Fibroblast of mammary gland (primary cell): Measurements from ENCODE around the gene ZNF598.
A peak's percentile ranks its signal among the peaks of the same experiment; 100 is the strongest.

Source experiments
- DNase-seq: peaks from one replicate; pipeline ENCODE4 v3.0.0-alpha.2; 2010; ENCODE audit warnings: low read depth
- H3K4me3 ChIP-seq: 2 replicates; pipeline ENCODE4 v1.5.1; 2011; ENCODE audit warnings: low read depth, mild to moderate bottlenecking, low read length, moderate library complexity; ENCODE audit not compliant: control insufficient read depth
- TF ChIP-seq, protein P1 (sequence below): conservative IDR thresholded peaks from 2 replicates; pipeline ENCODE4 v1.5.1; 2011; ENCODE audit warnings: low read depth, low read length, inconsistent platforms; ENCODE audit not compliant: control insufficient read depth, insufficient read depth

The ZNF598 gene

GRCh38 chr16:2054543-2055245, 45.1 kb upstream of the ZNF598 start:
- DNase-seq: no peak
- TF ChIP-seq, protein P1, sequence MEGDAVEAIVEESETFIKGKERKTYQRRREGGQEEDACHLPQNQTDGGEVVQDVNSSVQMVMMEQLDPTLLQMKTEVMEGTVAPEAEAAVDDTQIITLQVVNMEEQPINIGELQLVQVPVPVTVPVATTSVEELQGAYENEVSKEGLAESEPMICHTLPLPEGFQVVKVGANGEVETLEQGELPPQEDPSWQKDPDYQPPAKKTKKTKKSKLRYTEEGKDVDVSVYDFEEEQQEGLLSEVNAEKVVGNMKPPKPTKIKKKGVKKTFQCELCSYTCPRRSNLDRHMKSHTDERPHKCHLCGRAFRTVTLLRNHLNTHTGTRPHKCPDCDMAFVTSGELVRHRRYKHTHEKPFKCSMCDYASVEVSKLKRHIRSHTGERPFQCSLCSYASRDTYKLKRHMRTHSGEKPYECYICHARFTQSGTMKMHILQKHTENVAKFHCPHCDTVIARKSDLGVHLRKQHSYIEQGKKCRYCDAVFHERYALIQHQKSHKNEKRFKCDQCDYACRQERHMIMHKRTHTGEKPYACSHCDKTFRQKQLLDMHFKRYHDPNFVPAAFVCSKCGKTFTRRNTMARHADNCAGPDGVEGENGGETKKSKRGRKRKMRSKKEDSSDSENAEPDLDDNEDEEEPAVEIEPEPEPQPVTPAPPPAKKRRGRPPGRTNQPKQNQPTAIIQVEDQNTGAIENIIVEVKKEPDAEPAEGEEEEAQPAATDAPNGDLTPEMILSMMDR: no peak
- no peak overlapping the region for H3K4me3 ChIP-seq

DNA sequence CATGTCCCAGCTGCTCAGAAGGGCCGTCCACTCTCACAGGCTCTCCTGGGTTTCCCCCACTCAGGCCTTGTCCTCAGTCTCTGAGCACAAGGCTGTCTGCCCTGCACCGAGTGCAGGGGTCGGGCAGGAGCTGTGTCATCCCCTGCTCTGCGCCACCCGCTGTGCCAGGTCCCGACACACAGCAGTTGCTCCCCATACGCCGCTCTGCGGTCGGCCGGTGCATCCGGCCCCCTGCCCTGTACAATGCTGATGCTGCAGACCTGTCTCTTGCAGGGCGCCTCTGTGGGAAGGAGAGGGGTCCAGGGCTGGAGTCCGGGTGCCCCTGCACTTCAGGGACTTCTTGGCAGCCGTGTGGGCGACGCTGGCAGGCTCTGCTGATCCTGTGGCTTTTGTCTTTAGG, 44.3 kb upstream of the ZNF598 start:
- DNase-seq: no peak
- TF ChIP-seq, protein P1: no peak
- H3K4me3 ChIP-seq: no peak overlapping the region

GRCh38 chr16:2053211-2053610, 43.6 kb upstream of the ZNF598 start:
- TF ChIP-seq, protein P1: no peak
- no peak overlapping the region for H3K4me3 ChIP-seq
- no peak for DNase-seq

- H3K4me3 ChIP-seq: peak overlapping the region; percentile 79
- no peak for DNase-seq
- TF ChIP-seq, protein P1: no peak
Measured at GRCh38 chr16:2048116-2048543, 38.5 kb upstream of the ZNF598 start.

DNA sequence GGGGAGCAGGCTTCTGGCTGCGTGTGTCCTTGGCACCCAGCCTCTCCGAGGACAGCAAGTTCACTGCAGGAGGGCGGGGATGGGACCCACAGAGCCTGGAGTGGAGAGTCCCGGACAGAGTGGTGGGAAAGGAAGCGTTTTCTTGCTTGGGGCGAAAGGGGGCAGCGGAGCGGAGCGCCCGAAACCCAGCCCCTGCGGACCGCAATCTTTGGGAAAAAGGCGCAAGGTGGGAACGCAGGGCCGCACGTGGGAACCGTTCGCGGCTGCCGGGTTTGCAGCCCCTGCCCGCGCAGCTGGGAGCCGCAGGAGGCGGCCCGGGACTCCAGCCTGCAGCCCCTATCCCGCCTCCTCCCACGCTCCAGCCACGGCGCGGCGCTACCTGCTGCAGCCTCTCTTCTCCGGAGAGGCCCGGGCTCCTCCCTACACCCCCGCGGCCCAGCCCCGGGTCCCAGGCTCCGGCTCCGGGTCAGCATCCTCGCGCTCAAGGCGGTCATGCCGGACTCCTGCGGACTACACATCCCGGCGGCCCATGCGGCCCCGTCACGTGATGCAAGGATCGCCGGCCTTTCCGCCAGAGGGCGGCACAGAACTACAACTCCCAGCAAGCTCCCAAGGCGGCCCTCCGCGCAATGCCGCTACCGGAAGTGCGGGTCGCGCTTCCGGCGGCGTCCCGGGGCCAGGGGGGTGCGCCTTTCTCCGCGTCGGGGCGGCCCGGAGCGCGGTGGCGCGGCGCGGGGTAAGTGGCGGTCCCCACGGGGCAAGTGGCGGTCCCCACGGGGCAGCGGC, 37.9 kb upstream of the ZNF598 start, which contains the start of the genes NTHL1 and TSC2:
Gene NTHL1 (minus strand): TSS at position 505 of the 786 bp plus-strand sequence. CDS start 11 bp downstream, at position 494.
Gene TSC2 (plus strand): TSS at position 656 of the 786 bp plus-strand sequence. CDS start 631 bp downstream, outside the sequence.
- DNase-seq: peak; percentile 94
- TF ChIP-seq, protein P1: no peak
- peak within 1 kb of the TSS; percentile 79 for H3K4me3 ChIP-seq

- TF ChIP-seq, protein P1: no peak
- no peak for DNase-seq
- peak overlapping the region; percentile 79 for H3K4me3 ChIP-seq
Measured at GRCh38 chr16:2046893-2047329, 37.3 kb upstream of the ZNF598 start.
